K562 (cell line): ENCODE results near the gene FN3KRP. TPM values are rescaled to one million over a fixed set of nuclear protein-coding genes. Genes with fewer than 3 reads are reported as not detected.

ENCODE experiments used
- ATAC-seq: fragments of 200-7000 bp; cut with Tn5 transposase; 3 replicates; pipeline ENCODE4 v1.9.1; 2020; ENCODE audit warnings: moderate library complexity
- BruUV-seq: library from RNA; stranded (reverse); fragments of 400-500 nt; replicated peaks from 2 replicates; lab custom pipeline; 2021; lab: Mats Ljungman, UMichigan
- CTCF ChIA-PET: fragments of 300-600 bp; formaldehyde crosslinking; extraction: SDS; loops from one replicate; lab custom pipeline; 2021; ENCODE audit warnings: low intra/inter-chr PET ratio; lab: Yijun Ruan, JAX
- POLR2A ChIA-PET: fragments of 300-600, 350-650 bp; sonication (Branson Sonifier 250); formaldehyde crosslinking; extraction: SDS; loops from one replicate; lab custom pipeline; 2021; ENCODE audit warnings: antibody characterized with exemption, inconsistent platforms; lab: Yijun Ruan, JAX
- DNase-seq, 4 experiments: peaks; one replicate each; pipeline versions ENCODE4 v3.0.0 to v3.0.0-alpha.2; 2011 to 2018; ENCODE audit warnings: low spot score in 3 of 4, mixed read lengths in 3 of 4; ENCODE audit errors: extremely low read depth in 1 of 4
- FAIRE-seq: peaks from 2 replicates; lab custom pipeline; 2011; peaks lifted over from hg19 to GRCh38; lab: Jason Lieb, UNC
- H2AFZ ChIP-seq: 2 replicates; pipeline ENCODE4 v1.6.0; 2011; ENCODE audit warnings: low read depth, low read length, control low read depth, inconsistent platforms
- H3K27ac ChIP-seq: fragments of 200-600 bp; 3 replicates; pipeline ENCODE4 v1.8.0; 2011; ENCODE audit warnings: low read depth, mild to moderate bottlenecking, control low read depth, inconsistent platforms, low read length, moderate library complexity, mixed read lengths; ENCODE audit errors: extremely low read depth
- H3K27me3 ChIP-seq, 2 experiments: fragments of 300-600 bp in 1 of 2; 2 replicates in 1 of 2; 3 replicates in 1 of 2; pipeline versions ENCODE4 v1.6.0 to v1.8.0; 2011; ENCODE audit warnings: inconsistent platforms in 2 of 2, low read length in 2 of 2, mild to moderate bottlenecking in 1 of 2, mixed read lengths in 1 of 2, moderate library complexity in 1 of 2; ENCODE audit not compliant: control insufficient read depth in 2 of 2, insufficient read depth in 2 of 2
- H3K36me3 ChIP-seq: fragments of 300-600 bp; 3 replicates; pipeline ENCODE4 v1.8.0; 2011; ENCODE audit warnings: mild to moderate bottlenecking, low read length, inconsistent platforms; ENCODE audit not compliant: control insufficient read depth, insufficient read depth
- H3K4me1 ChIP-seq, 2 experiments: fragments of 200-600 bp in 1 of 2; replicated peaks in 1 of 2; 2 replicates in 1 of 2; 3 replicates in 1 of 2; pipeline versions ENCODE4 v1.5.1 to v1.8.0; 2011; ENCODE audit warnings: inconsistent platforms in 2 of 2, low read length in 2 of 2, mild to moderate bottlenecking in 1 of 2, mixed read lengths in 1 of 2, moderate library complexity in 1 of 2; ENCODE audit not compliant: control insufficient read depth in 2 of 2, insufficient read depth in 2 of 2
- H3K4me2 ChIP-seq: 2 replicates; pipeline ENCODE4 v1.6.1; 2011; ENCODE audit warnings: low read length, control low read depth, inconsistent platforms, mixed read lengths; ENCODE audit not compliant: insufficient read depth
- H3K4me3 ChIP-seq: fragments of 200-600 bp; sonication (generic), shearing (Covaris generic); 2 replicates; pipeline ENCODE4 v1.5.1; 2016; ENCODE audit warnings: control low read depth, inconsistent platforms
- H3K79me2 ChIP-seq: fragments of 200-600 bp; 3 replicates; pipeline ENCODE4 v1.8.0; 2011; ENCODE audit warnings: low read length, inconsistent platforms; ENCODE audit not compliant: control insufficient read depth, insufficient read depth
- H3K9ac ChIP-seq, 2 experiments: 2 replicates each; pipeline versions ENCODE4 v1.6.0 to v1.6.1; 2011; ENCODE audit warnings: low read depth in 2 of 2, low read length in 2 of 2, control low read depth in 1 of 2, inconsistent platforms in 1 of 2, mild to moderate bottlenecking in 1 of 2, mixed read lengths in 1 of 2; ENCODE audit not compliant: insufficient read depth in 1 of 2
- H3K9me1 ChIP-seq: one replicate; pipeline ENCODE4 v1.6.0; 2011; ENCODE audit warnings: inconsistent platforms, mild to moderate bottlenecking, low read length, moderate library complexity; ENCODE audit not compliant: control insufficient read depth, insufficient read depth
- H3K9me3 ChIP-seq: replicated peaks from 2 replicates; pipeline ENCODE4 v1.5.1; 2011; ENCODE audit warnings: low read depth, low read length, inconsistent platforms; ENCODE audit not compliant: control insufficient read depth, insufficient read depth
- H4K20me1 ChIP-seq: replicated peaks from 2 replicates; pipeline ENCODE4 v1.6.1; 2011; ENCODE audit warnings: low read length, inconsistent platforms, mixed read lengths; ENCODE audit not compliant: control insufficient read depth, insufficient read depth
- CBX1 ChIP-seq: sonication (generic); IDR thresholded peaks from 2 replicates; pipeline ENCODE4 v1.6.1; 2016; ENCODE audit warnings: antibody characterized with exemption, low read depth, mild to moderate bottlenecking
- DEAF1 ChIP-seq: fragments of 450-650 bp; formaldehyde crosslinking; IDR thresholded peaks from 2 replicates; pipeline ENCODE4 v1.4.0; 2020; ENCODE audit warnings: mild to moderate bottlenecking, moderate library complexity
- PCBP2 ChIP-seq: fragments of 200-400 bp; formaldehyde crosslinking; IDR thresholded peaks from 2 replicates; pipeline ENCODE4 v1.6.1; 2018; ENCODE audit warnings: low read length, low read depth, mild to moderate bottlenecking, moderate library complexity; ENCODE audit not compliant: poor library complexity, severe bottlenecking
- POLR2AphosphoS2 ChIP-seq: IDR thresholded peaks from 2 replicates; pipeline ENCODE4 v1.6.1; 2012; ENCODE audit warnings: low read length, improper control_type of control experiment
- TEAD4 ChIP-seq, 2 experiments: sonication (generic) in 1 of 2; formaldehyde crosslinking in 1 of 2; IDR thresholded peaks; 2 replicates each; pipeline versions ENCODE4 v1.6.1 to v1.8.0; 2012 to 2022; ENCODE audit warnings: borderline replicate concordance in 1 of 2, inconsistent platforms in 1 of 2, low read length in 1 of 2, mild to moderate bottlenecking in 1 of 2, missing genetic modification reagents in 1 of 2
- ZC3H4 ChIP-seq: sonication (generic); formaldehyde crosslinking; IDR thresholded peaks from 2 replicates; pipeline ENCODE4 v1.9.0; 2021; ENCODE audit warnings: missing genetic modification reagents, borderline replicate concordance
- ZNF165 ChIP-seq: fragments of 250-450 bp; sonication (Bioruptor Pico); IDR thresholded peaks from 2 replicates; pipeline ENCODE4 v1.4.0; 2020; ENCODE audit warnings: borderline replicate concordance
- WGBS: fragments of 100-300 bp; shearing (Covaris generic); methylation state at CpG from one replicate; pipeline ENCODE4 v1.1.6; 2016; ENCODE audit warnings: low coverage, mixed read lengths; ENCODE audit not compliant: insufficient coverage; ENCODE audit errors: missing lambda C conversion rate; 5-methylcytosine and 5-hydroxymethylcytosine counted together
- in situ Hi-C: fragments of 300-500 bp; cut with MboI; formaldehyde crosslinking; loops from 4 replicates; pipeline ENCODE4 v1.15.0; 2018; ENCODE audit warnings: inconsistent platforms, mixed read lengths
- intact Hi-C: fragments of 100-400 bp; cut with micrococcal nuclease; formaldehyde crosslinking; loops from 2 replicates; pipeline ENCODE4 v1.14.2; 2022
- polyA plus RNA-seq, 8 experiments: library from polyadenylated mRNA; depleted of rRNA in 4 of 8; stranded (reverse) in 5 of 8; unstranded in 3 of 8; fragments of >200 nt; fragmentation: Nextera tagmentation in 2 of 8; fragmentation: Illumina TruSeq in 1 of 8; extraction: Ambion mirVana in 2 of 8; extraction: Trizol in 1 of 8; gene quantifications; 2 replicates each; pipeline versions ENCODE4 v1.2.1 to v1.2.3, GENCODE V29; 2011 to 2014; ENCODE audit warnings: inconsistent platforms in 1 of 8, missing spikeins in 1 of 8
- total RNA-seq, 7 experiments: library from RNA; depleted of rRNA in 6 of 7; stranded (reverse); fragments of >200 nt in 6 of 7; fragmentation: Illumina TruSeq in 2 of 7; extraction: Trizol in 2 of 7; gene quantifications; 2 replicates each; pipeline versions ENCODE4 v1.2.1 to v1.2.3, GENCODE V29; 2011 to 2021; ENCODE audit warnings: low replicate concordance in 1 of 7

Gene FN3KRP
- total and polyA plus RNA-seq, 9 of the 15 experiments (the other 6 are each of a cell fraction or from before 2014, with no cell fraction given), result 2.0 to 32.1 (median 24.9) TPM

GRCh38 chr17:82687871-82688270 is 28.6 kb upstream of the FN3KRP start:
- intact Hi-C loops, result no loop called here
- no peak for DNase-seq
- Histone ChIP-seq H3K4me2 (no peak overlapping the region), H3K4me1 (peaks cover 0 to 14% of the 10 kb centered on the region in 2 experiments; a peak in 2 of 5 replicates), H3K36me3 (no peaks in the 10 kb centered on the region), H3K9ac (no peak overlapping the region), H3K4me3 (no peak overlapping the region), H3K9me1 (no peaks in the 10 kb centered on the region), H3K27ac (no peak overlapping the region), H3K27me3 (peaks cover 4 to 27% of the 10 kb centered on the region in 2 experiments; a peak in 4 of 5 replicates), H3K79me2 (no peaks in the 10 kb centered on the region), H2AFZ (no peak overlapping the region), H3K9me3 (no peaks in the 10 kb centered on the region), H4K20me1 (0 out of 2 replicates have a peak, but pooled peaks cover 2% of the 10 kb centered on the region)
- WGBS, result 23% methylated on average over 9 of the region's 9 CpGs
- ATAC-seq, result no peak
- ChIA-PET POLR2A (interaction anchor here (0.6 to 0.8 kb wide), 3 partner anchors 8 to 48 kb away, joined by 3 to 5 read pairs (median 4); no protein-coding TSS in a partner anchor), CTCF (no interaction called here)
- BruUV-seq, result no TSS peak
- in situ Hi-C loops, result no loop called here
- FAIRE-seq, result no peak
- no peak for TF ChIP-seq CBX1
- no peak for TF ChIP-seq TEAD4 (IDR thresholded peaks at IDR 0.05; ENCODE audit: low read length)
- TF ChIP-seq TEAD4 (CRISPR knock-in tag; IDR thresholded peaks at IDR 0.05; ENCODE audit: borderline replicate concordance), result no peak
- TF ChIP-seq POLR2AphosphoS2, result no peak
- TF ChIP-seq ZNF165, result no peak

- TF ChIP-seq PCBP2 (no peak), DEAF1 (no peak), ZC3H4 (no peak)
- no peaks in the 10 kb centered on the region for H3K9me1 ChIP-seq
- DNase-seq (no peak), FAIRE-seq (no peak), ATAC-seq (no peak)
- no peaks in the 10 kb centered on the region for H3K36me3 ChIP-seq
- H3K27ac ChIP-seq, result no peak overlapping the region
- ChIA-PET POLR2A (no interaction called here), CTCF (no interaction called here)
- H3K27me3 ChIP-seq, result peaks cover 4 to 27% of the 10 kb centered on the region in 2 experiments; a peak in 4 of 5 replicates
- H3K4me3 ChIP-seq, result no peak overlapping the region
- in situ Hi-C loops (no loop called here), intact Hi-C loops (no loop called here)
- H3K4me2 ChIP-seq, result no peak overlapping the region
- H2AFZ ChIP-seq, result no peak overlapping the region
- peaks cover 0 to 14% of the 10 kb centered on the region in 2 experiments; a peak in 2 of 5 replicates for H3K4me1 ChIP-seq
- H3K9me3 ChIP-seq, result peaks cover under 1% of the 10 kb centered on the region; the same call in 1 of the 2 replicates
- no TSS peak for BruUV-seq
- 0 out of 2 replicates have a peak, but pooled peaks cover 2% of the 10 kb centered on the region for H4K20me1 ChIP-seq
- WGBS, result 9% methylated on average over 8 of the region's 8 CpGs
- H3K9ac ChIP-seq, result no peak overlapping the region
- no peaks in the 10 kb centered on the region for H3K79me2 ChIP-seq
Observed at GRCh38 chr17:82689077-82689476, 27.4 kb upstream of the FN3KRP start.
